Activated CD8-positive, alpha-beta memory T cell treated with anti-CD3 and anti-CD28 coated beads for 48 hours (primary cell): ENCODE results near the gene LCE1D.

Experiments used
- DNase-seq, 3 experiments: peaks; one replicate each; pipeline ENCODE4 v3.0.0-alpha.2; 2020; ENCODE audit warnings: low read depth in 2 of 3, low spot score in 2 of 3

LCE1D gene

GRCh38 chr1:152811671-152812070 lies 15.2 kb downstream of the LCE1D start, which contains the start of gene LCE1B:
LCE1B (plus strand) TSS chr1:152811971; CDS start chr1:152812447, 476 bp downstream.
- DNase-seq = no peak

GRCh38 chr1:152817309-152817708 lies 20.8 kb downstream of the LCE1D start:
- no peak for DNase-seq

GRCh38 chr1:152823294-152823693 lies 26.8 kb downstream of the LCE1D start:
- DNase-seq = no peak

GRCh38 chr1:152824964-152825363 lies 28.4 kb downstream of the LCE1D start:
- DNase-seq = no peak

- no peak for DNase-seq
These were observed 30.7 kb downstream of the LCE1D start, which contains the start of gene LCE1A for GRCh38 chr1:152827173-152827572. LCE1A (plus strand) TSS chr1:152827473; CDS start chr1:152827473, 0 bp downstream.

- DNase-seq = no peak
These were observed 40.3 kb downstream of the LCE1D start for GRCh38 chr1:152836870-152837269.

- DNase-seq = no peak
These were observed 46.0 kb downstream of the LCE1D start, which contains the start of gene LCE6A for GRCh38 chr1:152842556-152842955. LCE6A (plus strand) TSS chr1:152842856; CDS start chr1:152843521, 665 bp downstream.
